WERI-Rb-1 (cell line): ENCODE data around the gene PTPRA.
"Not testable (repeated sequence)": the region's sequence is repeated elsewhere in the genome, so short reads cannot be mapped to it uniquely, and the experiment has no call there.

Experiments used
- DNase-seq: peaks from one replicate; pipeline ENCODE4 v3.0.0-alpha.2; 2020
- H3K27ac ChIP-seq: fragments of 250-450 bp; sonication (Bioruptor Pico); 2 replicates; pipeline ENCODE4 v1.5.1; 2020; ENCODE audit warnings: mild to moderate bottlenecking, moderate library complexity
- H3K27me3 ChIP-seq: fragments of 250-450 bp; sonication (Bioruptor Pico); 2 replicates; pipeline ENCODE4 v1.5.1; 2021; ENCODE audit warnings: mild to moderate bottlenecking, low read depth, moderate library complexity; ENCODE audit not compliant: insufficient read depth, severe bottlenecking
- H3K36me3 ChIP-seq: fragments of 250-450 bp; sonication (Bioruptor Pico); 2 replicates; pipeline ENCODE4 v1.5.1; 2020; ENCODE audit warnings: mild to moderate bottlenecking, moderate library complexity
- H3K4me3 ChIP-seq: 2 replicates; pipeline ENCODE4 v1.5.1; 2011; ENCODE audit warnings: low read depth, mild to moderate bottlenecking, control low read depth, low read length
- H3K9me3 ChIP-seq: fragments of 250-450 bp; sonication (Bioruptor Pico); 2 replicates; pipeline ENCODE4 v1.5.1; 2021; ENCODE audit warnings: mild to moderate bottlenecking, moderate library complexity; ENCODE audit not compliant: severe bottlenecking
- CTCF ChIP-seq: IDR thresholded peaks from 2 replicates; pipeline ENCODE4 v1.5.1; 2011; ENCODE audit warnings: low read depth, mild to moderate bottlenecking, control low read depth, inconsistent platforms, low read length

Gene PTPRA

DNA sequence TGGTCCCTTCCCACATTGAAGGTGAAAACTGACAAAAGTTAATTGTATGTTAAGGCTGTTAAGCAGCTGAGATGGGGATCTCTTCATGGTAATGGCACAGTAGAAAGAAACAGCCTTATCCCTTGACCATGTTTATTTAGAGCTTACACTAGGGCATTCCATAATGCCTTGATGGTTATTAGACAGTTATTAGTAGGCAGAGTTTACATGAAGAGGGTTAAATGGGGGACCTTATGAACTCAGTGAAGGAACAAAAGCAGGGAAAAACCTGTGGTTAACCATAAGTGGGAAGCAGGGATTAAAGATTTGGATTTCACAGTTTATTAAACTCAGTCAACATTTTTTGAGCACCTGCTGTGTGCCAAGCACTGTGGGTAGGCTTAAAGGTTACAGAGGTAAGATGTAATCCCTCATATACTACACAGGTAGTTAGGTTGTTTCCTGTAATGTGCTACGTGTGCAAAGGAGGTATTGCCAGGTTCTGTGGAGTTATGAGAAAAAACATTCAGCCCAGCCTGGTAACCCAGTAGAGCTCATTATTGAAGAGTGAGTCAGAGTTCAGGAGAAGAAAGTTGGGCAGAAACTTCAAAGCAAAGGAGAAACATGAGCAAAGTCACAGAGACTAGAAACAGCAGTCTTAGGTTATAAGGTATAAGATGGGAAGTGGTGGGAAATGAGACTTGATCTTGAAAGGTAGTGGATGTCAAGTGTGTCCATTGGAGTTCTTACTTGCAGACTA lies 137.9 kb downstream of the PTPRA start:
- no peak overlapping the region for H3K4me3 ChIP-seq
- H3K27ac ChIP-seq, result no peak overlapping the region
- H3K27me3 ChIP-seq, result no peaks in the 10 kb centered on the region
- no peak for DNase-seq
- H3K36me3 ChIP-seq, result peaks cover 17% of the 10 kb centered on the region
- TF ChIP-seq CTCF, result no peak
- no peaks in the 10 kb centered on the region for H3K9me3 ChIP-seq

DNA sequence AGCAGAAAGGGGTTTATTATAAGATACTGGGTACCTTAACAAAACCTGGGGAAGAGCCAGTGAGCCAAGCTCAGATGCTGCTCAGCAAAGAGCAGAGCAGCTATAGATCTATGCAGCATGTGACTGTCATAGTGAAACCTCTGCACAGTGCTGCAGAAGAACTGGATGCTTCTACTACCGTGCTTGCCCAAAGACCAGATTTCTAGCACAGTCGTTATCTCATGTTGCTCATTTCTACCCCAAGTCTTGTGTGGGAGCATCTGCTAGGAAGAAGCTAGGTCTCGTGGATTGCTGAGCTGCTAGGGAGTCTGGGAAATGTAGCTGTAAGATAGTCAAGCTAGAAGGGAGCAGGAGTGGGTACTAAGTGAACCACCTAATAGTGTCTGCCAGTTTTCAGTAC lies 138.5 kb downstream of the PTPRA start:
- no peak overlapping the region for H3K27ac ChIP-seq
- H3K9me3 ChIP-seq, result no peaks in the 10 kb centered on the region
- TF ChIP-seq CTCF, result no peak
- H3K27me3 ChIP-seq, result no peaks in the 10 kb centered on the region
- peaks cover 18% of the 10 kb centered on the region for H3K36me3 ChIP-seq
- no peak overlapping the region for H3K4me3 ChIP-seq
- no peak for DNase-seq

DNA sequence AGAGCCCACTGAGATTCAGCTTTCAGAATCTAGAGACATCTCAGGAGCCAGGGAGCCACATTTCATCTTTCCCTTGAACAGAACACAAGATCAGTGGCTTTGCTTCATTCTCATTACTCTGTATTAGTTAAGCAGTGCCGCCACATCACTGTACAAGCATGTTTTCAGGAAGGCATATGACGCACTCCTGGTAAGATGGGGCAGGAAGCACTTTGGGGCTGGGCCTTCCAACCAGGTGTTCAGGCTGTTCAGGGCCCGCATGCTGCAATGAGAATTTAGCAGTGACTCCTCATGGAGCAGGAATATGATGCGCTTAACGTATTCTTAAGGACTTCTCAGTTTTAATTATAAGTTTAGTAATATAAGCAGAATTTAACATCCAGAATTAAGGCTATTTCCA lies 140.5 kb downstream of the PTPRA start:
- Histone ChIP-seq H3K36me3 (peaks cover 9% of the 10 kb centered on the region), H3K27me3 (no peaks in the 10 kb centered on the region), H3K4me3 (no peak overlapping the region), H3K27ac (no peak overlapping the region), H3K9me3 (no peaks in the 10 kb centered on the region)
- TF ChIP-seq CTCF, result no peak
- no peak for DNase-seq

- TF ChIP-seq CTCF, result no peak
- H3K27ac ChIP-seq, result no peak overlapping the region
- H3K4me3 ChIP-seq, result no peak overlapping the region
- no peaks in the 10 kb centered on the region for H3K27me3 ChIP-seq
- no peak for DNase-seq
- H3K36me3 ChIP-seq, result peaks cover 9% of the 10 kb centered on the region
- no peaks in the 10 kb centered on the region for H3K9me3 ChIP-seq
These were observed 140.9 kb downstream of the PTPRA start for GRCh38 chr20:3014179-3014578.

DNA sequence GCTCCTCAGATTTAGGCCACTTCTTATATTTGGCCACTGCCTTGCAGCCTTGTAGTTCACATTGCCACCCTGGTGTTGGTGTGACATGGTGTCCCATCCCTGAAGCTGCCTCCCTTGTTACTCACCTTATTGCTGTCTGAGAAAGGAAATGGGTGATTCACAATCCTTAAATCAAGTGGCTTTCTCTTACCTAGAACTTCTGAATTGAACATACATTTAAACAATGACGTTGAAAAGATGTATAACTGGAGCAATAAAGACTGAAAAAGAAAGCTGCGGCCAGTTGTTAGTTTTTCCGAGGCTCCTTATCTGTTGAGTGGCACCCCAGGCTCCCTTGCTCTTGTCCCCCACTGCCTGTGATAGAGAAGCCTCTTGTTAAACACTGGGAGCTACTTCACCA lies 141.4 kb downstream of the PTPRA start:
- Histone ChIP-seq H3K27ac (no peak overlapping the region), H3K9me3 (no peaks in the 10 kb centered on the region), H3K4me3 (no peak overlapping the region), H3K27me3 (no peaks in the 10 kb centered on the region), H3K36me3 (peaks cover 9% of the 10 kb centered on the region)
- no peak for DNase-seq
- no peak for TF ChIP-seq CTCF

GRCh38 chr20:3015302-3015701 lies 142.0 kb downstream of the PTPRA start:
- H3K27ac ChIP-seq, H3K27me3 ChIP-seq, H3K36me3 ChIP-seq, H3K9me3 ChIP-seq, H3K4me3 ChIP-seq, DNase-seq: not testable (repeated sequence)
